H1 (cell line): Measurements from ENCODE around the gene CPXM2. TPM values are rescaled to one million over a fixed set of nuclear protein-coding genes. Genes with fewer than 3 reads are reported as not detected.

ENCODE experiments used
- CTCF ChIA-PET: fragments of 300-600 bp; sonication (Branson Sonifier 250); formaldehyde crosslinking; loops from one replicate; lab custom pipeline; 2021; ENCODE audit not compliant: partially characterized antibody; lab: Charles Lee
- POLR2A ChIA-PET: fragments of 300-600 bp; sonication (Branson Sonifier 250); formaldehyde crosslinking; loops from one replicate; lab custom pipeline; 2021; ENCODE audit warnings: inconsistent platforms; ENCODE audit not compliant: partially characterized antibody; lab: Charles Lee
- DNase-seq, 2 experiments: peaks; one replicate each; pipeline versions ENCODE4 v3.0.0 to v3.0.0-alpha.2; 2010 to 2022; ENCODE audit warnings: low spot score in 2 of 2, low read depth in 1 of 2, mixed read lengths in 1 of 2
- FAIRE-seq: peaks from 2 replicates; lab custom pipeline; 2011; peaks lifted over from hg19 to GRCh38; lab: Jason Lieb, UNC
- H2AFZ ChIP-seq: 2 replicates; pipeline ENCODE4 v1.8.1; 2012; ENCODE audit warnings: low read length, inconsistent platforms
- H2AK5ac ChIP-seq: 2 replicates; pipeline ENCODE4 v1.6.1; 2013; ENCODE audit warnings: low read depth, low read length
- H2BK120ac ChIP-seq: replicated peaks from 2 replicates; pipeline ENCODE3; 2013; ENCODE audit warnings: low read depth, low read length, inconsistent platforms
- H2BK12ac ChIP-seq: 2 replicates; pipeline ENCODE4 v1.6.1; 2013; ENCODE audit warnings: low read depth, low read length
- H2BK15ac ChIP-seq: 2 replicates; pipeline ENCODE4 v1.6.1; 2013; ENCODE audit warnings: low read length
- H2BK20ac ChIP-seq: 2 replicates; pipeline ENCODE4 v1.6.1; 2013; ENCODE audit warnings: low read length
- H2BK5ac ChIP-seq: 2 replicates; pipeline ENCODE4 v1.6.1; 2013; ENCODE audit warnings: low read depth, low read length
- H3K14ac ChIP-seq: 2 replicates; pipeline ENCODE4 v1.6.1; 2013; ENCODE audit warnings: inconsistent platforms; ENCODE audit not compliant: insufficient read length
- H3K18ac ChIP-seq: 2 replicates; pipeline ENCODE4 v1.6.1; 2013; ENCODE audit warnings: low read length; ENCODE audit errors: extremely low read depth
- H3K23ac ChIP-seq: 2 replicates; pipeline ENCODE4 v1.6.1; 2013; ENCODE audit warnings: inconsistent platforms; ENCODE audit not compliant: insufficient read length
- H3K23me2 ChIP-seq: 2 replicates; pipeline ENCODE4 v1.6.1; 2013; ENCODE audit warnings: low read depth, low read length
- H3K27ac ChIP-seq: 2 replicates; pipeline ENCODE4 v1.6.1; 2011; ENCODE audit warnings: low read depth, low read length, inconsistent platforms
- H3K27me3 ChIP-seq, 4 experiments: replicated peaks in 1 of 4; 1 replicate in 1 of 4; 2 replicates in 3 of 4; pipeline versions ENCODE4 v1.6.1 to v1.8.1; 2011 to 2013; ENCODE audit warnings: low read length in 3 of 4, mild to moderate bottlenecking in 3 of 4, inconsistent platforms in 2 of 4, mixed read lengths in 2 of 4, moderate library complexity in 1 of 4; ENCODE audit not compliant: control insufficient read depth in 3 of 4, insufficient read depth in 3 of 4; ENCODE audit errors: extremely low read depth in 1 of 4
- H3K36me3 ChIP-seq, 4 experiments: 2 replicates each; pipeline versions ENCODE4 v1.6.1 to v1.8.1; 2011 to 2013; ENCODE audit warnings: mild to moderate bottlenecking in 4 of 4, low read length in 3 of 4, moderate library complexity in 2 of 4, control low read depth in 1 of 4, inconsistent platforms in 1 of 4; ENCODE audit not compliant: insufficient read depth in 4 of 4, control insufficient read depth in 2 of 4
- H3K4ac ChIP-seq: replicated peaks from 2 replicates; pipeline ENCODE3; 2013; ENCODE audit warnings: low read length, low read depth, mixed read lengths, inconsistent platforms; ENCODE audit not compliant: insufficient read length
- H3K4me1 ChIP-seq, 4 experiments: replicated peaks in 1 of 4; 1 replicate in 1 of 4; 2 replicates in 3 of 4; pipeline versions ENCODE4 v1.6.1 to v1.8.1; 2011 to 2013; ENCODE audit warnings: low read length in 3 of 4, inconsistent platforms in 2 of 4, mixed read lengths in 1 of 4; ENCODE audit not compliant: insufficient read depth in 4 of 4, control insufficient read depth in 3 of 4
- H3K4me2 ChIP-seq, 2 experiments: 2 replicates each; pipeline versions ENCODE4 v1.6.1 to v1.8.1; 2011 to 2013; ENCODE audit warnings: low read depth in 2 of 2, low read length in 2 of 2, control low read depth in 1 of 2, inconsistent platforms in 1 of 2, mild to moderate bottlenecking in 1 of 2; ENCODE audit not compliant: insufficient read depth in 1 of 2
- H3K4me3 ChIP-seq, 4 experiments: fragments of 200-600, 300-600 bp in 1 of 4; sonication (generic), shearing (Covaris generic), sonication (Bioruptor Twin) in 1 of 4; 2 replicates each; pipeline versions ENCODE4 v1.5.1 to v1.8.1; 2011 to 2016; ENCODE audit warnings: low read length in 4 of 4, low read depth in 3 of 4, control low read depth in 2 of 4, inconsistent platforms in 2 of 4, mild to moderate bottlenecking in 2 of 4, mixed read lengths in 1 of 4, moderate library complexity in 1 of 4; ENCODE audit not compliant: insufficient read depth in 2 of 4; ENCODE audit errors: extremely low read depth in 1 of 4
- H3K56ac ChIP-seq: replicated peaks from 2 replicates; pipeline ENCODE3; 2013; ENCODE audit warnings: low read depth, mild to moderate bottlenecking, mixed read lengths, low read length, inconsistent platforms; ENCODE audit not compliant: insufficient read length
- H3K79me1 ChIP-seq: 2 replicates; pipeline ENCODE4 v1.6.1; 2013; ENCODE audit warnings: low read depth, low read length, control low read depth
- H3K79me2 ChIP-seq, 2 experiments: 2 replicates each; pipeline versions ENCODE4 v1.6.1 to v1.8.1; 2012 to 2013; ENCODE audit warnings: low read length in 2 of 2, mild to moderate bottlenecking in 2 of 2, inconsistent platforms in 1 of 2; ENCODE audit not compliant: insufficient read depth in 2 of 2, control insufficient read depth in 1 of 2
- H3K9ac ChIP-seq, 4 experiments: replicated peaks in 1 of 4; 1 replicate in 1 of 4; 2 replicates in 3 of 4; pipeline versions ENCODE4 v1.6.1 to v1.8.1; 2011 to 2013; ENCODE audit warnings: low read depth in 3 of 4, low read length in 3 of 4, control low read depth in 2 of 4, mild to moderate bottlenecking in 2 of 4, moderate library complexity in 2 of 4, inconsistent platforms in 1 of 4; ENCODE audit errors: extremely low read depth in 1 of 4
- H3K9me3 ChIP-seq, 2 experiments: 2 replicates each; pipeline versions ENCODE4 v1.6.1 to v1.8.1; 2012 to 2013; ENCODE audit warnings: mild to moderate bottlenecking in 2 of 2, moderate library complexity in 2 of 2, control low read depth in 1 of 2, inconsistent platforms in 1 of 2, low read depth in 1 of 2, low read length in 1 of 2, mixed read lengths in 1 of 2; ENCODE audit not compliant: insufficient read depth in 2 of 2
- H4K20me1 ChIP-seq, 2 experiments: replicated peaks in 1 of 2; 2 replicates each; pipeline versions ENCODE3 to v1.8.1; 2011 to 2013; ENCODE audit warnings: inconsistent platforms in 2 of 2, low read length in 2 of 2, mild to moderate bottlenecking in 1 of 2; ENCODE audit not compliant: insufficient read depth in 2 of 2, control insufficient read depth in 1 of 2
- H4K5ac ChIP-seq: 2 replicates; pipeline ENCODE4 v1.6.1; 2013; ENCODE audit warnings: low read length, low read depth, mixed read lengths, inconsistent platforms; ENCODE audit not compliant: insufficient read length
- H4K8ac ChIP-seq: 2 replicates; pipeline ENCODE4 v1.8.0; 2013; ENCODE audit warnings: mild to moderate bottlenecking, moderate library complexity, low read length, inconsistent platforms; ENCODE audit not compliant: insufficient read depth; ENCODE audit errors: extremely low read depth
- H4K91ac ChIP-seq: replicated peaks from 2 replicates; pipeline ENCODE3; 2013; ENCODE audit warnings: low read length, mixed read lengths, inconsistent platforms; ENCODE audit not compliant: insufficient read length
- ASH2L ChIP-seq: fragments of 200-600, 300-600 bp; sonication (generic); IDR thresholded peaks from one replicate; pipeline ENCODE4 v1.7.1; 2017; ENCODE audit warnings: low read length
- ATF3 ChIP-seq: IDR thresholded peaks from 2 replicates; pipeline ENCODE4 v1.6.1; 2011; ENCODE audit warnings: low read depth, mild to moderate bottlenecking, low read length; ENCODE audit not compliant: insufficient read depth
- BRCA1 ChIP-seq: IDR thresholded peaks from 2 replicates; pipeline ENCODE4 v1.6.1; 2012; ENCODE audit warnings: low read depth, low read length, improper control_type of control experiment
- CHD1 ChIP-seq: IDR thresholded peaks from 2 replicates; pipeline ENCODE4 v1.6.1; 2012; ENCODE audit warnings: low read depth, low read length, improper control_type of control experiment
- CHD2 ChIP-seq: IDR thresholded peaks from 2 replicates; pipeline ENCODE4 v1.6.1; 2012; ENCODE audit warnings: low read length, improper control_type of control experiment
- CREB1 ChIP-seq: IDR thresholded peaks from 2 replicates; pipeline ENCODE4 v1.6.1; 2012; ENCODE audit warnings: inconsistent platforms
- JUN ChIP-seq: IDR thresholded peaks from 2 replicates; pipeline ENCODE4 v1.6.1; 2011; ENCODE audit warnings: low read depth, mild to moderate bottlenecking, improper control_type of control experiment, low read length
- KDM5A ChIP-seq: fragments of 200-600 bp; IDR thresholded peaks from 2 replicates; pipeline ENCODE4 v1.7.1; 2012; ENCODE audit warnings: mild to moderate bottlenecking, low read length, inconsistent platforms, mixed read lengths
- MAFK ChIP-seq: IDR thresholded peaks from 2 replicates; pipeline ENCODE4 v1.6.1; 2012; ENCODE audit warnings: low read depth, mild to moderate bottlenecking, improper control_type of control experiment, low read length
- POLR2A ChIP-seq, 2 experiments: IDR thresholded peaks; 1 replicate in 1 of 2; 2 replicates in 1 of 2; pipeline ENCODE4 v1.6.1; 2011; ENCODE audit warnings: low read depth in 2 of 2, low read length in 2 of 2, mild to moderate bottlenecking in 2 of 2; ENCODE audit errors: control extremely low read depth in 1 of 2
- RXRA ChIP-seq: IDR thresholded peaks from 2 replicates; pipeline ENCODE4 v1.6.1; 2011; ENCODE audit warnings: low read depth, mild to moderate bottlenecking, low read length, moderate library complexity; ENCODE audit not compliant: insufficient read depth
- YY1 ChIP-seq: IDR thresholded peaks from 2 replicates; pipeline ENCODE4 v1.6.1; 2011; ENCODE audit warnings: low read depth, mild to moderate bottlenecking, low read length
- WGBS, 2 experiments: shearing (Covaris generic) in 1 of 2; methylation state at CpG; one replicate each; pipeline versions ENCODE4 v1.1.6 to v1.1.7; 2013 to 2015; ENCODE audit warnings: low lambda C conversion rate in 2 of 2, mixed read lengths in 2 of 2, inconsistent platforms in 1 of 2, low coverage in 1 of 2, missing lambda C conversion rate in 1 of 2; ENCODE audit not compliant: insufficient replicate concordance in 2 of 2, insufficient coverage in 1 of 2, insufficient read length in 1 of 2; ENCODE audit errors: extremely low coverage in 1 of 2, missing lambda C conversion rate in 1 of 2; 5-methylcytosine and 5-hydroxymethylcytosine counted together
- polyA plus RNA-seq, 7 experiments: library from polyadenylated mRNA; depleted of rRNA in 3 of 7; stranded (reverse) in 5 of 7; unstranded in 2 of 7; fragments of >200 nt in 5 of 7; fragments of 200-250 nt in 2 of 7; gene quantifications; 1 replicate in 5 of 7; 2 replicates in 1 of 7; 4 replicates in 1 of 7; pipeline versions ENCODE4 v1.2.1 to v1.2.3, GENCODE V29; 2011 to 2013; ENCODE audit warnings: missing spikeins in 2 of 7, mixed read lengths in 2 of 7
- total RNA-seq: library from RNA; stranded (reverse); fragmentation: NEBNext Ultra II Directional; extraction: Animal tissue kit (Norgen Biotek cat#: 25700); gene quantifications from 2 replicates; pipeline ENCODE4 v1.2.1, GENCODE V29; 2021

CPXM2 gene
- total and polyA plus RNA-seq, 2 of the 8 experiments (the other 6 are each of a cell fraction or from before 2014, with no cell fraction given), result 2.4 to 2.9 TPM

- Histone ChIP-seq H3K9me3 (no peaks in the 10 kb centered on the region), H4K20me1 (no peaks in the 10 kb centered on the region), H2AFZ (no peak overlapping the region), H4K5ac (no peak overlapping the region), H3K4me1 (no peaks in the 10 kb centered on the region; a peak in 1 of 7 replicates), H3K23me2 (no peaks in the 10 kb centered on the region), H3K56ac (no peak overlapping the region), H2AK5ac (no peak overlapping the region), H3K4me2 (no peak overlapping the region), H4K91ac (no peak overlapping the region), H3K27me3 (no peaks in the 10 kb centered on the region), H3K27ac (no peak overlapping the region), H2BK120ac (no peak overlapping the region), H4K8ac (no peak overlapping the region), H3K9ac (no peak overlapping the region), H3K4ac (no peak overlapping the region), H2BK20ac (no peak overlapping the region), H2BK12ac (no peak overlapping the region), H3K23ac (no peak overlapping the region), H3K14ac (no peak overlapping the region), H3K79me1 (no peaks in the 10 kb centered on the region), H3K36me3 (no peaks in the 10 kb centered on the region), H3K79me2 (no peaks in the 10 kb centered on the region), H2BK5ac (no peak overlapping the region), H3K18ac (no peak overlapping the region), H2BK15ac (no peak overlapping the region), H3K4me3 (no peak overlapping the region)
- ChIA-PET POLR2A (no interaction called here), CTCF (interaction anchor here (0.8 to 0.9 kb wide), 2 partner anchors 10 to 428 kb away, joined by 3 read pairs; no protein-coding TSS in a partner anchor)
- TF ChIP-seq MAFK (no peak), RXRA (no peak), CREB1 (no peak), POLR2A (IDR thresholded peaks at IDR 0.05; ENCODE audit: control extremely low read depth in 1 of 2, low read depth in 2 of 2, low read length in 2 of 2) (no peak), ATF3 (no peak), ASH2L (no peak), CHD1 (no peak), YY1 (no peak), KDM5A (no peak), BRCA1 (no peak), JUN (no peak), CHD2 (no peak)
- DNase-seq (no peak), FAIRE-seq (no peak)
- 96% methylated on average over 4 of the region's 4 CpGs; no CpG with 5 or more reads in 1 of the 2 experiments for WGBS, 2 experiments
Measured at GRCh38 chr10:123771877-123772644, 119.5 kb downstream of the CPXM2 start.
